ENCODE data around the gene PTGFR.

Gene PTGFR

DNA sequence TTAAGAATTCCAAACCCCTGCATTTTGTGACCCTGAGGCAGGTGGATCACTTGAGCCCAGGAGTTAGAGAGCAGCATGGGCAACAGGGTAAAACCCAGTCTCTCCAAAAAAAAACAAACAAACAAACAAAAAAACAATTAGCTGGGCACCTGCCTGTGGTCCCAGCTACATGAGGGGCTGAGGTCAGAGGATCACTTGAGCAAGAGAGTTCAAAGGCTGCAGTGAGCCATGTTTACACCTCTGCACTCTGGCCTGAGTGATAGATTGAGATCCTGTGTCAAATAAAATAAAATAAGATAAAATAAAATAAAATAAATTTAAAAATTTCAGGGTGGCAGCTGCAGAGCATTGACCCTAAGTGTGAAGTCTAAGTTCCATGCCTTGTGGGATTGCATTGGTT is 16.7 kb upstream of the PTGFR start:
- no peaks in the 10 kb centered on the region for H3K36me3 ChIP-seq (ENCODE audit: insufficient read depth, low read length)
- no peak overlapping the region for H3K4me2 ChIP-seq (ENCODE audit: low read length)
- H3K27me3 ChIP-seq (ENCODE audit: insufficient read depth, low read length): no peaks in the 10 kb centered on the region
- H3K9me2 ChIP-seq (ENCODE audit: low read depth, low read length): no peaks in the 10 kb centered on the region
- TF ChIP-seq, protein P1, sequence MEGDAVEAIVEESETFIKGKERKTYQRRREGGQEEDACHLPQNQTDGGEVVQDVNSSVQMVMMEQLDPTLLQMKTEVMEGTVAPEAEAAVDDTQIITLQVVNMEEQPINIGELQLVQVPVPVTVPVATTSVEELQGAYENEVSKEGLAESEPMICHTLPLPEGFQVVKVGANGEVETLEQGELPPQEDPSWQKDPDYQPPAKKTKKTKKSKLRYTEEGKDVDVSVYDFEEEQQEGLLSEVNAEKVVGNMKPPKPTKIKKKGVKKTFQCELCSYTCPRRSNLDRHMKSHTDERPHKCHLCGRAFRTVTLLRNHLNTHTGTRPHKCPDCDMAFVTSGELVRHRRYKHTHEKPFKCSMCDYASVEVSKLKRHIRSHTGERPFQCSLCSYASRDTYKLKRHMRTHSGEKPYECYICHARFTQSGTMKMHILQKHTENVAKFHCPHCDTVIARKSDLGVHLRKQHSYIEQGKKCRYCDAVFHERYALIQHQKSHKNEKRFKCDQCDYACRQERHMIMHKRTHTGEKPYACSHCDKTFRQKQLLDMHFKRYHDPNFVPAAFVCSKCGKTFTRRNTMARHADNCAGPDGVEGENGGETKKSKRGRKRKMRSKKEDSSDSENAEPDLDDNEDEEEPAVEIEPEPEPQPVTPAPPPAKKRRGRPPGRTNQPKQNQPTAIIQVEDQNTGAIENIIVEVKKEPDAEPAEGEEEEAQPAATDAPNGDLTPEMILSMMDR (IDR thresholded peaks at IDR 0.05; ENCODE audit: low read length): no peak
- no peak for TF ChIP-seq EZH2 (IDR thresholded peaks at IDR 0.05; ENCODE audit: borderline replicate concordance, low read length)
- no peaks in the 10 kb centered on the region for H3K9me3 ChIP-seq (ENCODE audit: low read length)
- no peaks in the 10 kb centered on the region for H4K20me1 ChIP-seq (ENCODE audit: insufficient read depth, low read length)
- no peak overlapping the region for H2AFZ ChIP-seq (ENCODE audit: low read length)
- no peaks in the 10 kb centered on the region for H3F3A ChIP-seq (ENCODE audit: insufficient read depth, low read length)
- H3K4me1 ChIP-seq (ENCODE audit: insufficient read depth, low read length, severe bottlenecking): no peaks in the 10 kb centered on the region
- no peak overlapping the region for H3K4me3 ChIP-seq (ENCODE audit: low read depth, low read length, poor library complexity, severe bottlenecking)
- no peaks in the 10 kb centered on the region for H3K79me2 ChIP-seq (ENCODE audit: insufficient read depth, low read length)
- no peak overlapping the region for H3K27ac ChIP-seq (ENCODE audit: low read depth, low read length, poor library complexity, severe bottlenecking)
- H3K9ac ChIP-seq (ENCODE audit: low read length): no peak overlapping the region

- Histone ChIP-seq H3K4me1 (ENCODE audit: insufficient read depth, low read length, severe bottlenecking) (no peaks in the 10 kb centered on the region), H3K4me3 (ENCODE audit: low read depth, low read length, poor library complexity, severe bottlenecking) (no peak overlapping the region), H3K79me2 (ENCODE audit: insufficient read depth, low read length) (no peaks in the 10 kb centered on the region), H3F3A (ENCODE audit: insufficient read depth, low read length) (no peaks in the 10 kb centered on the region), H3K4me2 (ENCODE audit: low read length) (no peak overlapping the region), H3K9me3 (ENCODE audit: low read length) (no peaks in the 10 kb centered on the region), H3K27ac (ENCODE audit: low read depth, low read length, poor library complexity, severe bottlenecking) (no peak overlapping the region), H4K20me1 (ENCODE audit: insufficient read depth, low read length) (no peaks in the 10 kb centered on the region), H3K36me3 (ENCODE audit: insufficient read depth, low read length) (no peaks in the 10 kb centered on the region), H3K27me3 (ENCODE audit: insufficient read depth, low read length) (no peaks in the 10 kb centered on the region), H3K9ac (ENCODE audit: low read length) (no peak overlapping the region), H3K9me2 (ENCODE audit: low read depth, low read length) (no peaks in the 10 kb centered on the region), H2AFZ (ENCODE audit: low read length) (no peak overlapping the region)
- TF ChIP-seq EZH2 (IDR thresholded peaks at IDR 0.05; ENCODE audit: borderline replicate concordance, low read length): no peak
- TF ChIP-seq, protein P1 (IDR thresholded peaks at IDR 0.05; ENCODE audit: low read length): no peak
Observed at GRCh38 chr1:78475888-78476610, 14.7 kb upstream of the PTGFR start.

DNA sequence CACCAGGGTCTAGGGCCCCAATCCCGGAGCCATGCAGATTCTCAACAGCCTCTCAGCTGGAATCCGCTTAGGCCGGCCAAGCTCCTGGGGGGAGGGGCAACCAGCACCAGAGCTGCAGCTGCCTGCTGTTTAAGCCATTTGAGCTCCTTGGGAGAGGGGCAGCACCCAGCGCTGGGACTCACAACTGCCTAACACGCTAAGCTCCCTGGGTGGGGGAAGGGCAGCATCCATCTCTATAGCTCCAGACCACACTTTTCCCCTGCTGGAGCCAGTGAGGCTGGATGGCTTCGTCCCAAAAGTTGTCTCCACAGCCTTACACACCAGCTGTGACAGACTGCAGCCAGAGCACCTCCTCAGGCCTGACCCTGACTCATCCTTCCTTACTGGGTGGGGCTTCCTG is 6.9 kb upstream of the PTGFR start:
- H3K4me3 ChIP-seq (ENCODE audit: low read depth, low read length, poor library complexity, severe bottlenecking): no peak overlapping the region
- no peaks in the 10 kb centered on the region for H3K4me1 ChIP-seq (ENCODE audit: insufficient read depth, low read length, severe bottlenecking)
- H3K9me3 ChIP-seq (ENCODE audit: low read length): no peaks in the 10 kb centered on the region
- no peaks in the 10 kb centered on the region for H3F3A ChIP-seq (ENCODE audit: insufficient read depth, low read length)
- no peaks in the 10 kb centered on the region for H3K36me3 ChIP-seq (ENCODE audit: insufficient read depth, low read length)
- H3K79me2 ChIP-seq (ENCODE audit: insufficient read depth, low read length): no peaks in the 10 kb centered on the region
- H3K9me2 ChIP-seq (ENCODE audit: low read depth, low read length): no peaks in the 10 kb centered on the region
- TF ChIP-seq, protein P1 (IDR thresholded peaks at IDR 0.05; ENCODE audit: low read length): no peak
- TF ChIP-seq EZH2 (IDR thresholded peaks at IDR 0.05; ENCODE audit: borderline replicate concordance, low read length): no peak
- no peak overlapping the region for H2AFZ ChIP-seq (ENCODE audit: low read length)
- no peak overlapping the region for H3K4me2 ChIP-seq (ENCODE audit: low read length)
- no peak overlapping the region for H3K27ac ChIP-seq (ENCODE audit: low read depth, low read length, poor library complexity, severe bottlenecking)
- no peak overlapping the region for H3K9ac ChIP-seq (ENCODE audit: low read length)
- H4K20me1 ChIP-seq (ENCODE audit: insufficient read depth, low read length): no peaks in the 10 kb centered on the region
- no peaks in the 10 kb centered on the region for H3K27me3 ChIP-seq (ENCODE audit: insufficient read depth, low read length)

Measured in OCI-LY1 (cell line).